ENCODE measurements around the gene LOXHD1.

LOXHD1 gene

GRCh38 chr18:46676182-46676835, 19.3 kb upstream of the LOXHD1 start:
- DNase-seq (ENCODE audit: low read depth), result no peak

- DNase-seq (ENCODE audit: low read depth), result no peak
Observed at GRCh38 chr18:46675112-46675511, 18.1 kb upstream of the LOXHD1 start.

GRCh38 chr18:46672062-46672970, 15.3 kb upstream of the LOXHD1 start:
- peak; percentile 29 for DNase-seq (ENCODE audit: low read depth)

- no peak for DNase-seq (ENCODE audit: low read depth)
Observed at GRCh38 chr18:46668694-46669093, 11.7 kb upstream of the LOXHD1 start.

- DNase-seq (ENCODE audit: low read depth), result no peak
Observed at GRCh38 chr18:46668135-46668534, 11.1 kb upstream of the LOXHD1 start.

- DNase-seq (ENCODE audit: low read depth), result no peak
Observed at GRCh38 chr18:46663539-46663938, 6.5 kb upstream of the LOXHD1 start.

GRCh38 chr18:46660957-46661749, 4.1 kb upstream of the LOXHD1 start:
- no peak for DNase-seq (ENCODE audit: low read depth)

GRCh38 chr18:46659484-46659883, 2.5 kb upstream of the LOXHD1 start:
- no peak for DNase-seq (ENCODE audit: low read depth)

- DNase-seq (ENCODE audit: low read depth), result no peak
Observed at GRCh38 chr18:46656326-46657114, 500 bp downstream of the LOXHD1 start.

- DNase-seq (ENCODE audit: low read depth), result no peak
Observed at GRCh38 chr18:46652372-46652771, 4.6 kb downstream of the LOXHD1 start.

GRCh38 chr18:46650681-46651080, 6.3 kb downstream of the LOXHD1 start:
- no peak for DNase-seq (ENCODE audit: low read depth)

GRCh38 chr18:46649071-46649862, 7.8 kb downstream of the LOXHD1 start:
- no peak for DNase-seq (ENCODE audit: low read depth)

GRCh38 chr18:46646468-46646867, 10.6 kb downstream of the LOXHD1 start:
- no peak for DNase-seq (ENCODE audit: low read depth)

- no peak for DNase-seq (ENCODE audit: low read depth)
Observed at GRCh38 chr18:46642561-46642960, 14.5 kb downstream of the LOXHD1 start.

- DNase-seq (ENCODE audit: low read depth), result no peak
Observed at GRCh38 chr18:46641917-46642316, 15.1 kb downstream of the LOXHD1 start.

GRCh38 chr18:46639386-46639785, 17.6 kb downstream of the LOXHD1 start:
- DNase-seq (ENCODE audit: low read depth), result no peak

GRCh38 chr18:46636040-46636630, 20.9 kb downstream of the LOXHD1 start:
- no peak for DNase-seq (ENCODE audit: low read depth)

GRCh38 chr18:46632401-46633071, 24.5 kb downstream of the LOXHD1 start:
- DNase-seq (ENCODE audit: low read depth), result no peak

GRCh38 chr18:46630991-46631390, 26.0 kb downstream of the LOXHD1 start:
- DNase-seq (ENCODE audit: low read depth), result no peak

GRCh38 chr18:46630160-46630559, 26.9 kb downstream of the LOXHD1 start:
- DNase-seq (ENCODE audit: low read depth), result no peak
